Stomach (tissue), 4 donors: Measurements from ENCODE around the gene FOXM1.

Experiments
- POLR2A ChIP-seq, 4 donors: fragments of 450-650 bp; IDR thresholded peaks; one replicate each; pipeline ENCODE4 v1.6.1; 2016; ENCODE audit warnings: antibody characterized with exemption in 4 of 4, control low read depth in 2 of 4, mild to moderate bottlenecking in 1 of 4, moderate library complexity in 1 of 4
- POLR2AphosphoS5 ChIP-seq, 3 donors: sonication (generic); formaldehyde crosslinking; IDR thresholded peaks; one replicate each; pipeline ENCODE4 v1.6.1; 2016; ENCODE audit warnings: antibody characterized with exemption in 3 of 3

GRCh38 chr12:2877047-2877952 lies at the start of gene FOXM1, which contains the start of gene RHNO1:
- TF ChIP-seq POLR2AphosphoS5 (IDR thresholded peaks at IDR 0.05): peak; percentile 54 to 85 (median 82)
- TF ChIP-seq POLR2A (IDR thresholded peaks at IDR 0.05): no peak
